Measurements from ENCODE around the gene CSF2.
"Not testable (repeated sequence)": the region's sequence is repeated elsewhere in the genome, so short reads cannot be mapped to it uniquely, and the experiment has no call there.

DNA sequence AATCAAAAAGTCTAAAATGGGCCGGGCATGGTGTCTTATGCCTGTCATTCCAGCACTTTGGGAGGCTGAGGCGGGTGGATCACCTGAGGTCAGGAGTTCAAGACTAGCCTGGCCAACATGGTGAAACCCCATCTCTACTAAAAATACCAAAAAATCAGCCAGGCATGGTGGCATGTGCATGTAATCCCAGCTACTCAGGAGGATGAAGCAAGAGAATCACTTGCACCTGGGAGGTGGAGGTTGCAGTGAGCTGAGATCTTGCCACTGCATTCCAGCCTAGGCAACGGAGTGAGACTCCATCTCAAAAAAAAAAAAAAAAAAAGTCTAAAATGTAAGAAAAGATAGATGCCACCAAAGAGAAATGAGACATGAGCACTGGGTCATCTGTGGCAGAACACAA lies 49.4 kb downstream of the CSF2 start:
- TF ChIP-seq, protein P1, sequence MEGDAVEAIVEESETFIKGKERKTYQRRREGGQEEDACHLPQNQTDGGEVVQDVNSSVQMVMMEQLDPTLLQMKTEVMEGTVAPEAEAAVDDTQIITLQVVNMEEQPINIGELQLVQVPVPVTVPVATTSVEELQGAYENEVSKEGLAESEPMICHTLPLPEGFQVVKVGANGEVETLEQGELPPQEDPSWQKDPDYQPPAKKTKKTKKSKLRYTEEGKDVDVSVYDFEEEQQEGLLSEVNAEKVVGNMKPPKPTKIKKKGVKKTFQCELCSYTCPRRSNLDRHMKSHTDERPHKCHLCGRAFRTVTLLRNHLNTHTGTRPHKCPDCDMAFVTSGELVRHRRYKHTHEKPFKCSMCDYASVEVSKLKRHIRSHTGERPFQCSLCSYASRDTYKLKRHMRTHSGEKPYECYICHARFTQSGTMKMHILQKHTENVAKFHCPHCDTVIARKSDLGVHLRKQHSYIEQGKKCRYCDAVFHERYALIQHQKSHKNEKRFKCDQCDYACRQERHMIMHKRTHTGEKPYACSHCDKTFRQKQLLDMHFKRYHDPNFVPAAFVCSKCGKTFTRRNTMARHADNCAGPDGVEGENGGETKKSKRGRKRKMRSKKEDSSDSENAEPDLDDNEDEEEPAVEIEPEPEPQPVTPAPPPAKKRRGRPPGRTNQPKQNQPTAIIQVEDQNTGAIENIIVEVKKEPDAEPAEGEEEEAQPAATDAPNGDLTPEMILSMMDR (conservative IDR thresholded peaks at IDR 0.05), result not testable (repeated sequence)
- not testable (repeated sequence) for TF ChIP-seq ZFX (IDR thresholded peaks at IDR 0.05)

Measured in C4-2B (cell line).